Type B pancreatic cell (in vitro differentiated cells): ENCODE data around the gene PTPN1. TPM values are rescaled to one million over a fixed set of nuclear protein-coding genes. Genes with fewer than 3 reads are reported as not detected.

ENCODE experiments used
- DNase-seq: peaks from one replicate; pipeline ENCODE4 v3.0.0; 2021; ENCODE audit warnings: mixed read lengths; ENCODE audit not compliant: unreplicated experiment; ENCODE audit errors: extremely low spot score
- H3K27ac Mint-ChIP-seq: 2 replicates; pipeline ENCODE4 v1.8.0; 2021; ENCODE audit warnings: mild to moderate bottlenecking, mixed read lengths
- H3K27me3 Mint-ChIP-seq: 2 replicates; pipeline ENCODE4 v1.8.0; 2021; ENCODE audit warnings: mixed read lengths
- H3K36me3 Mint-ChIP-seq: 2 replicates; pipeline ENCODE4 v1.8.0; 2021; ENCODE audit warnings: mixed read lengths
- H3K4me1 Mint-ChIP-seq: one replicate; pipeline ENCODE4 v1.8.0; 2021; ENCODE audit warnings: mixed read lengths; ENCODE audit not compliant: unreplicated experiment
- H3K4me3 Mint-ChIP-seq: 2 replicates; pipeline ENCODE4 v1.8.0; 2021; ENCODE audit warnings: mild to moderate bottlenecking, mixed read lengths
- H3K9me3 Mint-ChIP-seq: 2 replicates; pipeline ENCODE4 v1.8.0; 2021; ENCODE audit warnings: mixed read lengths
- CTCF ChIP-seq: fragments of 200-600 bp; sonication (generic); conservative IDR thresholded peaks from 2 replicates; pipeline ENCODE4 v1.5.0; 2021; ENCODE audit warnings: antibody characterized with exemption, mild to moderate bottlenecking
- long read RNA-seq: library from polyadenylated mRNA; unstranded; transcript quantifications from one replicate; pipeline ENCODE4 v2.0.0, GENCODE V29; 2020
- total RNA-seq: library from RNA; stranded (reverse); gene quantifications from 2 replicates; pipeline ENCODE4 v1.2.1, GENCODE V29; 2021; ENCODE audit warnings: low replicate concordance

Gene PTPN1
- 26.6 and 27.6 TPM in 2 replicates for total RNA-seq
- long read RNA-seq, full-length matches to known transcripts: 2 of 13 reads
- long read RNA-seq, partial matches to known transcripts: 5 of 13 reads
- long read RNA-seq, other reads (novel, unspliced or antisense): 6 of 13 reads

GRCh38 chr20:50509923-50510705 is at the start of gene PTPN1:
Gene PTPN1, plus strand, starts transcription at chr20:50510383. Its CDS starts 145 bp downstream, at chr20:50510528.
- Mint-ChIP-seq H3K27ac (peak within 1 kb of the TSS; percentile 95), H3K27me3 (no peaks in the 10 kb centered on the region)
- peak; percentile 98 for DNase-seq

GRCh38 chr20:50460608-50461267 is 49.4 kb upstream of the PTPN1 start:
- H3K27me3 Mint-ChIP-seq: no peaks in the 10 kb centered on the region
- peak; percentile 88 for DNase-seq
- peaks cover 7% of the 10 kb centered on the region for H3K4me1 Mint-ChIP-seq
- H3K27ac Mint-ChIP-seq: peak overlapping the region; percentile 74
- H3K9me3 Mint-ChIP-seq: no peaks in the 10 kb centered on the region
- H3K36me3 Mint-ChIP-seq: no peaks in the 10 kb centered on the region
- H3K4me3 Mint-ChIP-seq: no peak overlapping the region
- TF ChIP-seq CTCF: peak; percentile 86

More at GRCh38 chr20:50509923-50510705, at the start of gene PTPN1:
- Mint-ChIP-seq H3K4me3 (peak within 1 kb of the TSS; percentile 97), H3K36me3 (no peaks in the 10 kb centered on the region), H3K9me3 (no peaks in the 10 kb centered on the region), H3K4me1 (peaks cover 40% of the 10 kb centered on the region)
- TF ChIP-seq CTCF: peak; percentile 37

- DNase-seq: no peak
- no peaks in the 10 kb centered on the region for H3K36me3 Mint-ChIP-seq
- no peak for TF ChIP-seq CTCF
- H3K9me3 Mint-ChIP-seq: no peaks in the 10 kb centered on the region
- H3K4me3 Mint-ChIP-seq: peak overlapping the region; percentile 62
- H3K4me1 Mint-ChIP-seq: peaks cover 7% of the 10 kb centered on the region
- peak overlapping the region; percentile 86 for H3K27ac Mint-ChIP-seq
- H3K27me3 Mint-ChIP-seq: no peaks in the 10 kb centered on the region
Measured at GRCh38 chr20:50462093-50462690, 48.0 kb upstream of the PTPN1 start.

GRCh38 chr20:50464026-50464724 is 46.0 kb upstream of the PTPN1 start:
- TF ChIP-seq CTCF: peak; percentile 83
- Mint-ChIP-seq H3K9me3 (no peaks in the 10 kb centered on the region), H3K4me3 (no peak overlapping the region), H3K36me3 (no peaks in the 10 kb centered on the region), H3K4me1 (peaks cover 7% of the 10 kb centered on the region), H3K27me3 (no peaks in the 10 kb centered on the region), H3K27ac (no peak overlapping the region)
- DNase-seq: peak; percentile 72
